NCI-H774 (cell line): ENCODE measurements around the gene GRM5.

Source experiments
- DNase-seq: peaks from one replicate; lab custom pipeline; 2025; lab: John Stamatoyannopoulos, UW

Gene GRM5

DNA sequence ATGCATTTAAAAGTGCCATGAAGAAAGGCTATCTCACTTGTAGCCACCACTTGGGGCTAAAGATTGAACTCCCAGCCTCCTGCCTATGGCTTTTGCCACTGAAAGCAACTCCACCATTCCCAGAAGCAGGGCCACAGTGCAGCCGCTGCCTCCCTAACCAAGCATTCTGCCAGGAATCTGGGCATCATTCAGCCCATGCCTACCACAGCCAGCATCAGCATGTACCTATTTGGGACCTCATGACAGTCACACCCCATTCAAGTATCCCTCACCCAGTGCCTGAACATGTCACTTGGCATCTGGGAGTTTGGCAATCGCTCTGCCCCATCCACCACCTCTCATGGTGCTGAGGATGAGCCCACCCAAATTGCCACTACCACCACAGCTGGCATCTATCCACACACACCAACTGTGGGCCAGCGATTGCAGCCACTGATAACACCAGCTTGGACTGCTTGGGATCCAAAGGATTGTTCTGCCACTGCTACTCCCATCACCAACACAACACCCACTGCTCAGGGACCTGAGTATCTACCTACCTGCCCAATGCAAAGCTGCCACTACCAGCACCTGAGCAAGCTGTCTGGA is 234.4 kb downstream of the GRM5 start:
- no peak for DNase-seq

DNA sequence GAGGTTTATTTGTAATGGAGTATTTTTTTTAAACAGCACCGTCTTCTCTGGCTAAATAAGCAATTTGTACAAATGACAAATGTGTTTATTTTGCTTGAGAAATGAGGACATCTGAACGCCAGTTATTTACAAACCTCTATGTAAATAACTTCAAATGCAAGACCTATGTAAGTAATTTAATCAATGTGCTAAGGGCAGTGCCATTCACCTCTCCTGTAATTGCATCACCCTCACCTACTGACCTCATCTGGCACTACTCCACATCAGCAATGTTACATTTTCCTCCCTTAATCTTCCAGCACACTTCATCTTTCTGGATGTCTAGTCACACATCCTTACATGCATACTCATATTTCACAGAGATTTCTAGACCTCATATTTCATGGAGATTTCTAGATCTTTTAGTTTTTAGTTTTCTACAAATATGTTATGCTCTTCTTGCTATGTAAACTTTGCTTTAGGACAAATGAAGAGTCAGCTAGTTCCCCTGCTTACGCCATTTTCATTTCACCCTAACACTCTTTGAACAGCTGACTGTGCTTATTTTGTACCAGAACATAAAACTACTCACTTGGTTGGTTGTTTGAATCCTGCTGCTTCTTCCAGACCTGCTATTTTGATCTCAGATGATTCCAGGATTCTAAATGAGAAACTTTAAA is 238.6 kb downstream of the GRM5 start:
- peak; percentile 10 for DNase-seq

DNA sequence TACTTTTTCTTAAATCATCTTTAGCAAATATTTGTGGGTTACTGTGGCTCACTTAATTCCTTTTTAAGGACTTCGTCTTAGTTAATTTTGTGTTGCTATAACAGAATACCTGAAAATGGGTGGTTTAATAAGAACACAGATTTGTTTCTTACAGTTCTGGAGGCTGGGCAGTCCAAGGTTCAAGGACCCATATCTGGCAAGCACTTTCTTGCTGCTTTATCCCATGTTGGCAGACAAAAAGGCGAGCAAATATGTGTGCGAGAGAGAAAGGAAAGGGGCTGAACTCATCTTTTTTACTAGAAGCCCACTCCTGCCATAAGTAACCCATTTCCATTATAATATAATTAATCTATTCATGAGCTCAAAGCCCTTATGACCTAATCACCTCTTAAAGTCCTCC is 246.2 kb downstream of the GRM5 start:
- DNase-seq = no peak

DNA sequence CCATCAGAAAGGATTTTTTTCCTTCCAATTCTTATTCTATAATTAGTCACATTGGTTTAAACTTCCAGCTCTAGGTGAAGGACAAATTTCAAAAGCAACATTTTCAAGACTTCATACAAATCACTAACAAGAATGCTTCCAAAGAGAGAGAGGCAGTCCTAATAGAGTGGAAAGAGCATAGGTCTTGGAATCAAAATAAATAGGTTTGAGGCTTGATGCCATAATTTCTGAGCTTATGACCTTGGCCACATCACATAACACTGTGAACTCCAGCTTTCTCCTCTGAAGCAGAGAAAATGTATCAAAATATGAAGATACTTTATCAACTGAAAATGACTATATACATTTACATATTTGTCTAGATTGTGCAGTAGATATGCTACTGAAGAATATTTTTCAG is 246.8 kb downstream of the GRM5 start:
- no peak for DNase-seq

DNA sequence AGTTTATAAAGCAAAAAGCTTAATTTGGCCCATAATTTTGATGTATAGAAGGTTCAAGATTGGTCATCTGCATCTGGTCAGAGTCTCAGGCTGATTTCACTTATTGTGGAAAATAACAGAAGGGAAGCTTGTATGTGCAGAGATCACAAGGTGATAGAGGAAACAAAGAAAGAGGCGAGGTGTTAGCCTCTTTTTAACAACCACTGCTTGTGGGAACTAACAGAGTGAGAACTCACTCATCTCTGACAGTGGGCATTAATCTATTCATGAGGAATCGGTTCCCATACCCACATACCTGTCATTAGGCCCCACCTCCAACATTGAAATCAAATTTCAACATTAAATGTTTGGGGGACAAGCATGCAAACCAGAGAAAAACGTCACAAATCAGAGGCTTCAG is 250.3 kb downstream of the GRM5 start:
- no peak for DNase-seq

DNA sequence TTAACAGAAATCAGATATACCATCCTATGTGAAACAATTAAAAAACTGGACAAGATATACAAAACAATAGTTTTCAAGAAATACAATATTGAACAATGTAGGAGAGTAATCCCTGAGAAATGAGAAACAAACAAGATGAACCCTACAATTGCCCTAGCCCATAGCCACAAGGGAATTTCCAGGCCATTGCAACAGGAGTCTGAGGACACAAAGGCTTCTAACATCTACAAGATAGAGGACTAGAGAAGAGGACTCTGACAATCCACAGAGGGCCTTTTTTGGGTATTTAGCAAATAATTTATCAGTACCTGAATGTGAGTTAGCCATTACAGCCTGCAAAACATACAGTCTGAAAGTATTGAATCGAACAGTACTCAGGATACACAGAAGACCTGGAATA is 251.7 kb downstream of the GRM5 start:
- no peak for DNase-seq

DNA sequence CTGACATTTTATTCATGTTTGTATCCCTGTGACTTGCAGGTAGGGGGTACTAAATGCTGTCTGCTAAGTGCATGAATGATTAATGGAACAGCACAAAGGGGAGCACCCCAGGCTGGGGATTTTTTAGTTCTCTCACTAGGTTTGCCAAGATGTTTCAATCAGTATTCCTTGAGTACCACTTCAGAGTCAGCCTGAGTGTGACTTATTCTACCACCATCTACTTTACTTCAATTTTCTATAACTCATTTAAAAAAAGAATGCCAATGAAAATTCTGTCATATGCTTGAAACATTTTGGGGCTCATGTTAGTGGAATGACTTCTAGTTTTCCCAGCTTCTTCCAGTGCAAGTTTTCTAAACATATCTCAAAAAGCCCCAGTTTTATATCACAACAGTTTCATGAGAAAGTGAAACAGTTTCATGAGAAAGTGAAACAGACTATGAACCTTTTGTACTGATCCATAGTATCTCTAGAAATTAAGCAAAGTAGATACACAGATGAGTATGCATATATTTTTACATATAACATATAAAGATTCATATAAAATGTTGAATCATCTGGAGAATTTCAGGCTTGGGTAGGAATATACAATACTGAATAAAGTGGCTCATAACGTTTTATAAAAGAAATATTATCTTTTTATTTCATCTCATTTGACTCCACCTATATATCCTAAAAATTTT is 252.4 kb downstream of the GRM5 start:
- DNase-seq = no peak

DNA sequence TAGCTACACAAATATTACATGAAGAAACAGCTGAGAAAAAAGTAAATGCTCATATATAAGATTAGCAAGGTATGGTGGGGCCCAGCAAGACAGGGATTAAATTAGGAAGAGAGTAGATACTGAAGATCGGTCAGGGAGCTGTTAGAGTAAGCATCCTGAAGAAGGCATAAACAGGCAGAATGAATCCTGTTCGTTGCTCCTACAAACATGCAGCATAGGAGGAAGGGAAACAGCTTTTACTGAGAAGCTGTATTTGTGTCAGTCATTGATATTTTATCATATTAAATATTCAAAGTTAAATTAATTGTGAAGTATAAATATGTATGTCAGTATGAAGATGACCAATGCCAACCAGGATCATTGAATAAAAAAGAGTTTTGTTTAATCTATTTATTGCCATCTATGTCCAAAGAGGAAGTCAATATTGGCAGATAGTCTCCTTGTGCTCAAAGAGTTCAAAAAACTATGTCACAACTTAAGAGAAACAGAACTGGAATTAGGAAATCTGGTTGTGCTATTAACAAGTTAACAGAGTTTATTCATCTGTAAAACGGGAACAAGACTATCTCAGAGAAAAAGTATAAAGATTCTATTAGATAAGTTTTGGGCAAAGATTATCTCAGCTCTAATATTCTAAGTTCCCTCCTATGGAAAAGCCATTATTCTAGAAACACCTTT is 255.2 kb downstream of the GRM5 start:
- no peak for DNase-seq

DNA sequence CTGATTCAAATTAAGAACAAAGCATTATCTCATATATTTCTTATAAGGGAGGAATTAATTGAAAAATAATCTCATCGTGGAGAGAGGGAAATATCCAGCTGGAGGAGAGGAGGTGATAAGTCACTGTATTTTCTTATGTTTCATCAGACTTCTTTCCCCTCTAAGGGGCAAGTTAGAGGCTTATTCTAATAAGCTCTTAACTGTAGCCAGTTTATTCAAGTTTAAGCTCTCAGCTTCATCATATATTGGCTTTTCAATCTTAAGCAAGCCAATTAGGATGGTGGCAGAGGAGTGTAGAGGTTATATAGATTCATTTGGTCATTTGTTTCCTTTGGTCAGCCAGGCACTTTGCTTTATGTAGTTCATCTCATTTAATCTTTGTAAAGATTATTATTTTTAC is 256.7 kb downstream of the GRM5 start:
- DNase-seq = no peak

DNA sequence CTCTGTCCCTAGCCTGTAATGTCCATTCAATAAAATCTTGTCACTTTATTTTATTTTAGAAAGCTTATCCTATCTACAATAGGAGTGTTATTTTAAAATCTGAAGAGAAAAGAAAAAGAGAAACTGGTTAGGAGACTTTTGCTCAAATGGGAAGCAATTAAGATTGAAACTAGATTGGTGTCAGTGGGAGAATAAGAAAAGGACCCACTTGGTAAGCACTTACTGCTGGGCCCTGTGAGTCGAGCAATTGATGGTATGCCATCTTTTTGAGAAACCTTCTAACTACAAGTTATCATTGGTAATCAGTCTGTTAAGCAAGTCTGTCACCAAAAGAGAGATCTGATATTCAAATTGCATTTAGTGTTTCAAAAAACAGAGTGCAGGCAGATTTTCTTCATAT is 258.4 kb downstream of the GRM5 start:
- DNase-seq = no peak

DNA sequence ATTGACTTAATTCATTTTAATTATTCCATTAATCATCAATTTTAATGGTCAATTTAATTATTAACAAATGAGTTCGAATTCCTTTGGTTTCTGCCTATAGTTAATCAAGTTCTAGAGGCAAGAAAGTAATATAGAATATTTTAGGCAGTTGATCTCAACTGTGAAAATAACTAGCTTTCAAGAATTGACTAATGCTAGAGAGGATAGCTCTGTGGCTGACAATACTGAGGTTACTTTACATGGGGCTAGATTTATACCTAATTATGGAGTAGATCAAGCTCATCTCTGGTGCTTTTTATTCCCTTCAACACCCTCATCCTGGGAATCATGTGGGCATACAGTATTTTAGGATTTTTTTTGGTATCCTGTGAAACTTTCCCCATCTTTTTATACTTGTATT is 259.4 kb downstream of the GRM5 start:
- DNase-seq = no peak

DNA sequence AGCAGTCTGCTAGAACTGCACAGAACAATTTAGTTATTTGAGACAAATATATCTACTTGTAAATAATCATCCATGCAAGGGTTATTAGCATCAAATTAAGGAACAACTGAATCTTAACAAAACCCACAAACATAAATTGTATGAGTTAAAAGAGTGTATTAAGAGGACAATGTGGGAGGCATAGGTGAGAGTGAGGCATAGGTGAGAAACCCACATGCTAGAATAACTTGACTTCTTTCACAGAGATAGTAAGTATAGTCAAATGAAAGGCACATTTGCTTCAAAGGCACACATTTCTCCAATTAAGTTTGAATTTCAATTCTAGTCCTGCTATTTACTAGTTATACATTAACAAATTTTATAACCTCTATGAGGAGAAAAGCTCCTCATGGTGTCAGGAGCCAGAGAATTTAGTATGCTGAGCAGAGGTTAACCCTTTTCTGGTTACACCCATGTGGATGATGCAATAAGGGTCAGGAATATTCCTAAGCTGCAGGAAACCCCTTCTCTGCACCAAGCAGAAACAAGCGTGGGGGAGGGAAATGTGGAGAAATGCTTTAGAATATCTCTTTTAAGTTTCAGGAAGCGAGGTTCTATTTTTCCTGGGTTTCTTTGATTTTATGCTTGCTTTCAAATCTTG is 264.2 kb downstream of the GRM5 start:
- DNase-seq = no peak

DNA sequence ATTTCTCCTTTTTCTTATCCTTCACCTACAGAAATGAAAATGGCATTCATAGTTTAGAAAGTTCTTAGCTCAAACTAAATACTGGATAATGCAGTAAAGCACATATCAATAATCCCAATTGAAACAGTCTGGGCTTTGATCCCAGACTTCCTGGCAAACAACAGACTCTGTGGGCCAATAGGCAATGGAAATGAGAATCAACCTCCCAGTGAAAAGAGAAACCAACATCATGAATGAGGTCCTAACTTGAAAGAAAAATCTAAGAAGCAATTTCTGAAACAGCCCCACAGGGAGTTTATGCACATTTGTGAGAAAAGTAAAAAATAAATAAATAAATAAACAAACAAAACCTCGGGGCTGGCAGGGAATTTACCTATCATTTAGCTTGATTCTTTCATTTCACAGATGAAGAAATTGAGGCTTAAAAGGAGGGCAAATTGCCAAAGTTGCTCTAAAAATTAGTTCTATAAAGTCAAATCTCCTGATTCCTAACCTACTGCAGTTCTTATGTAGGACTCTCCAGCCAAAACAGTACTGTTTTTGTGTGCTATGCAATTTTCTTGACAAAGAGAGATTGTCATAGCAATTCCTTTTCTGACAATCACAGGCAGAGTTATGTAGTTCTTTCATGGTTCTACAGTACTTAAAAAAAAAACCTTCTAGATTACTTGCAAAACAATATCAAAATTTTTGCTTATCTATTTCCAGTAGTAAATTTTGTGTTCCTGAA is 265.8 kb downstream of the GRM5 start:
- no peak for DNase-seq

DNA sequence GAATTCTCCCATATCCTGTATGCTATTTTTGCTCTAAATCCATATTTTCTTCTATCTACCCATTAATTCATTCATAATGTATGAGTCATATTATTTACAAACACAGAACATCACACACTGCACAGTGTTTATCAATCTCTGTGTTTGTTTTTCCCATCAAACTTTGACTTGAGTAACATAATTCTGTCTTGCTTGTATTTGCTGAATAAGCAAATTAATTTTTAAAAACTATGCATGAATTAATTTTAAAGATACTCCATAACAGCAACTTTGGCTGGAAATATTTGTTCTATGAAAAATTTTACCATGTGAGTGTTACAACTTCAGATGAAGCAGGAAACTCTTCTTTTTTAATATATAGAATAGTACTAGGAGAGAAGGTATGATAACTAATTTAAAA is 275.6 kb downstream of the GRM5 start:
- no peak for DNase-seq

DNA sequence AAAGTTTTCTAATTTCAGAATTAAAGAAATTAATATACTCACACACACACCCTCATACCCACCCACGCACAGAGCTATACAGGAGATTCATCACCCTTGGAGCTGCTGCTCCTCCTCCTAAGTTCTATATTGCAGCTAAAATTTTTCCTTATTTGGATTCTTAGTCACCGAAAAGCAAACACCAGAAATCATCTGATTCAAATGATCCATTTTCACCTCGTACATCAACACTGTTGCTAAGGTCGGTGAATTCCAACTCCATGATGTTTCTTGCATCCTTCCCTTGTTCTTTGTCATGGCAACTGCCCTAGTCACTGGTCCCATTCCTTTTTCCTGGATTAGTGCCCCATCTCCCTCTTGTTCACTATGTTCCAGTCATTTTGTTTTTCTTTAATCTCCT is 286.2 kb downstream of the GRM5 start:
- no peak for DNase-seq

DNA sequence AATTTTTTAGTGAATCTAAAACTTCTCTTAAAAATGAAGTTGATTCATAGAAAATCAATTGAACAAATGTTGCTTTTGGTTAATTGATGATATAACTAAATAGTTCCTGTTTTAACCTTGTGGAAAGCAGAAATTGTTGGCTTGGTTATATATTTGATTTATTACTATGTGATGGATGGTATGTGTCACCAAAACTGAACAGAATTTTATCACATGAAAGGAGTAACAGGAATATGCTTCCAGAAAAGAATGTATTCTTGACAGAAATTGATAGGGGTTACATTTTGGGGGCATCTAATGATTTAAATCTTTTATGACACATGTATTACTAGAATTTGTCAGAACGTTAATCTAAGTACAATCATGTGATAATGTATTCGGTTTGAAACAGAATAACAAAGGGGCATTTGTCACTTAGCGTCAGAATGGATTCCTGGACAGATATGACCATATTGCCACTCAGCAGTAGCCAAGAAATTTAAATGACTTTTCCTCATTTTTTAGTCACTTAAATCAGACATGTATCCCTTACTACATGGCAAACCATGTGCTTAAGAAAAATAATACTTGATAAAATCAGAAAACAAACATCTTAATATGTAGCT is 295.2 kb downstream of the GRM5 start:
- DNase-seq = no peak

DNA sequence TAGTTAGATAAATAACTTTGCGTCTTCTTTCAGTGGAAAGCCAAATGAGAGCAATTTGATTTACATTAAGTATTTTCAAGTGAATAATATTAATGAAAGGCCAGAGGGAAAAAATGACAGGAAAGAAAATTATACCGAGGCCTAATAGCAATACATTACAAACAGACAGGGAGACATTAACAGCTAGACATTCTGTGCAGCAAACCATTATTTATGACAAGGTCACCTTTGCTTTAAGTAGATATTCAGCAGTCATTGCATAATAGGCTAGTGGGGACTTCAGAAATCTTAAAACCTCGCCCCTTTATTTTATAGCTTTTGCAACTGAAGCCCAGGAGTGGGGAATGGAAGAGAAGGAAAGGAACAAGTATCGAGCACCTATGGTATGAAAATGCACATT is 321.6 kb downstream of the GRM5 start:
- no peak for DNase-seq

DNA sequence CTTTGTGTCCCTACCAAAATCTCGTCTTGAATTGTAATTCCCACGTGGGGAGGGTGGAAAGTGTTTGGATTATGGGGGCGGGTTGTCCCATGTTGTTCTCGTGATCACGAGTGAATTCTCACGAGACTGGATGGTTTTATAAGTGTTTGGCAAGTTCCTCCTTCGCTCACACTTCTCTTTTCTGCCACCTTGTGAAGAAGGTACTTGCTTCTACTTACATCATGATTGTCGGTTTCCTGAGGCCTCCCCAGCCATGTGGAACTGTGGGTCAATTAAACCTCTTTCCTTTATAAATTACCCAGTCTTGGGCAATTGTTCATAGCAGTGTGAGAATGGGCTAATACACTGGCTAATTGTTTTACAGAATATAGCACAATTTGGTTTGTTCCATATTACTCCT is 326.3 kb downstream of the GRM5 start:
- no peak for DNase-seq

DNA sequence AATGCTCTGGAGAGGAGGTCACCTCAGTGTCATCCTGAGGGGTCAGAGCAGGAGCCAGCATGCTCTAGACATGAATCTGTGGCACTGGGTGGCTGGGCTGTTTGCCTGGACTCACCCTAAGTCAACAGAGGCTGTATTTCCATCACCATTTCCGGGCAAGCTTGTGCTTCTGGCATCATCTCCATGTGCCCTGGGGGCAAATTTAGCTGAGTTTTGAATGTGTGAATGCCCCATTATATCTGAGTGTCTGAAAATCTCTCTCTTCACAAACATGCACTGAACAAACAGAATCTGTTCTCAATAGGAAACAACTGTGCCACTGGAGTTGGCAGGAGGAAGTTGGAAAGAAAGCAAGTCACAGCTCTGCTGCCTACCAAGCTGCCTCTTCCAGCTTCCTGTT is 356.2 kb downstream of the GRM5 start:
- DNase-seq = no peak

DNA sequence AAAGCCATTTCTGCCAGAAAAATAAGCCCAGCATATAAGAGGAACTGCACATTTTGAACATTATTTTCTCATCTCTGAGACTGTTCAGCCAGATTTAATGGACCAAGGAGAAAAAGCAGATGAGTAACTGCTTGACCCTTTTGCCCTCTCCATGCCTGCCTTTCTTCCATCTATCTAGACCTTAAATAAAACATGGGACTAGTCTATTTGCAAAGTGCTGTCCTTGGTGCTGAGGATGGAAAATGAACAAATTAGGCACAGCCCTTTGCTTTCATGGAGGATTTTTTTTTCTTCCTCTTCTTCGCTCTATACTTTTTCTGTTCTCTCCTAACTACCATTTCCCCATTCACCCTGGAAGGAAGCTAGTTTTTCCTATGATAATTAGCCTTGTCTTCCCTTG is 361.3 kb downstream of the GRM5 start:
- DNase-seq = no peak

DNA sequence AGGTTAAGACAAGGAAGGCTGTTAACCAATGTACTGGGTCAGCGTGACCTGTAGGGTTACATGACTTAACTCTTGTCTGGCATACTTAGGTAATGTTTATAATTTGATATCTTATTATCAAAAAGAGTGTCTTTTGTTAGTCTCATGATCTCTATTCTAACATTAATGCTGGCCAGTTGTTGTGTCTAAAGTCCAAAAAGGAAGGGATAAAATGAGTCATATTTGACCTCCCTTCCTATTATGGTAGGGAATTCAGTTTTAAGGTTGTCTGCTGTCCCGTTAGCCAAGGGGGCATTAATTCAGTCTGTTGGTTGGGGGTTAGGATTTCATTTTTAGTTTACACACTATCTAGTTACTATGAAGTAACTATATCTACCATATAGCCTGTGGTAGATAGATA is 364.0 kb downstream of the GRM5 start:
- no peak for DNase-seq

DNA sequence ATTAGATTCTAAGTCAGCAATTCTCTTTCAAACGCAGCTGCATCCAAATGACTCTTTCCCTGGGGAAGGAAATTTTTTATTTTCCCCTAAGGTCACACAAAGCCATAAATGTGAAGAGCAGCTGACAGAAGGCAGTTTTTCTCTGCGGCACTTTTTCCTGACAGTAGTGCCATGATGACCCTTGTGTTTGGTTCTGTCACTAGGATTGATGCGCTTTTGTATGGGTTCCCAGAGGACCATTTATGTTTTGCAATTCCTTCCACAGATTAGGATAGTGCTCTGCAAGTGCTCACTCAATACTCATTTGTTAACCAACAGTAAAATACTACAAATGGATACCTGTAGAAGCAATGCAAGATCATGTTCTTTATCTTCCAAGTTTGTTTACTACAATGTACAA is 368.6 kb downstream of the GRM5 start:
- no peak for DNase-seq
